OCI-LY7 (cell line): ENCODE results near the gene CTDNEP1. TPM values are rescaled to one million over a fixed set of nuclear protein-coding genes. Genes with fewer than 3 reads are reported as not detected.

Experiments
- BruUV-seq: library from RNA; stranded (reverse); fragments of 400-500 nt; replicated peaks from 2 replicates; lab custom pipeline; 2021; lab: Mats Ljungman, UMichigan
- CTCF ChIA-PET: fragments of 300-600 bp; sonication (Branson Sonifier 250); formaldehyde crosslinking; loops from one replicate; lab custom pipeline; 2022; ENCODE audit warnings: antibody characterized with exemption; ENCODE audit not compliant: unreplicated experiment; lab: Charles Lee
- POLR2A ChIA-PET: fragments of 300-600 bp; sonication (Branson Sonifier 250); formaldehyde crosslinking; loops from one replicate; lab custom pipeline; 2022; ENCODE audit warnings: antibody characterized with exemption; lab: Charles Lee
- DNase-seq: peaks from one replicate; pipeline ENCODE4 v3.0.0-alpha.2; 2015; ENCODE audit warnings: low spot score
- H2AFZ ChIP-seq: fragments of 200-600 bp; sonication (generic), shearing (Covaris generic); 2 replicates; pipeline ENCODE4 v1.6.1; 2014; ENCODE audit warnings: mild to moderate bottlenecking, antibody characterized with exemption, low read length, moderate library complexity
- H3K27ac ChIP-seq: fragments of 200-600 bp; sonication (generic); 2 replicates; pipeline ENCODE4 v1.5.1; 2014; ENCODE audit warnings: mixed run types, low read depth, mild to moderate bottlenecking, moderate library complexity, low read length, inconsistent platforms; ENCODE audit not compliant: poor library complexity, severe bottlenecking
- H3K36me3 ChIP-seq: fragments of 200-600 bp; sonication (generic); 2 replicates; pipeline ENCODE4 v1.6.1; 2014; ENCODE audit warnings: mild to moderate bottlenecking, antibody characterized with exemption, low read length, moderate library complexity, mixed read lengths; ENCODE audit not compliant: insufficient read depth
- H3K4me1 ChIP-seq: fragments of 200-600 bp; sonication (generic); 2 replicates; pipeline ENCODE4 v1.5.1; 2014; ENCODE audit warnings: mild to moderate bottlenecking, low read length; ENCODE audit not compliant: insufficient read depth, poor library complexity, severe bottlenecking
- H3K4me2 ChIP-seq: fragments of 200-600 bp; sonication (generic); 2 replicates; pipeline ENCODE4 v1.6.1; 2014; ENCODE audit warnings: mild to moderate bottlenecking, low read length
- H3K4me3 ChIP-seq: fragments of 200-600 bp; sonication (generic); 2 replicates; pipeline ENCODE4 v1.5.1; 2014; ENCODE audit warnings: mild to moderate bottlenecking, low read depth, low read length; ENCODE audit not compliant: poor library complexity, severe bottlenecking
- H3K79me2 ChIP-seq: fragments of 200-600 bp; sonication (generic); 2 replicates; pipeline ENCODE4 v1.6.1; 2016; ENCODE audit warnings: low read depth, mild to moderate bottlenecking, low read length, moderate library complexity, mixed read lengths; ENCODE audit not compliant: insufficient read depth
- H3K9me2 ChIP-seq: fragments of 200-600 bp; sonication (generic); 2 replicates; pipeline ENCODE4 v1.6.1; 2016; ENCODE audit warnings: mild to moderate bottlenecking, low read length, mixed read lengths; ENCODE audit not compliant: insufficient read depth
- H3K9me3 ChIP-seq: fragments of 200-600 bp; sonication (generic); 2 replicates; pipeline ENCODE4 v1.6.1; 2014; ENCODE audit warnings: mild to moderate bottlenecking, mixed run types, low read length, mixed read lengths
- H4K20me1 ChIP-seq: fragments of 200-600 bp; sonication (generic); 2 replicates; pipeline ENCODE4 v1.6.1; 2014; ENCODE audit warnings: mild to moderate bottlenecking, antibody characterized with exemption, low read length, moderate library complexity, mixed read lengths; ENCODE audit not compliant: insufficient read depth
- EZH2phosphoT487 ChIP-seq: fragments of 200-600 bp; sonication (generic); IDR thresholded peaks from 2 replicates; pipeline ENCODE4 v1.6.1; 2018; ENCODE audit warnings: low read depth, borderline replicate concordance, mild to moderate bottlenecking, mixed run types, antibody characterized with exemption, low read length, moderate library complexity, mixed read lengths
- intact Hi-C: fragments of 100-400 bp; cut with micrococcal nuclease; formaldehyde crosslinking; loops from one replicate; pipeline ENCODE4 v1.10.0; 2022; ENCODE audit not compliant: unreplicated experiment
- total RNA-seq, 2 experiments: library from RNA; depleted of rRNA in 1 of 2; stranded (reverse); fragments of >200 nt in 1 of 2; shearing (Covaris generic) in 1 of 2; gene quantifications; 2 replicates each; pipeline ENCODE4 v1.2.3, GENCODE V29; 2014 to 2022
- TF ChIP-seq, protein P1 (sequence below): fragments of 200-600 bp; sonication (generic); conservative IDR thresholded peaks from 2 replicates; pipeline ENCODE4 v1.5.1; 2014; ENCODE audit warnings: mild to moderate bottlenecking, antibody characterized with exemption, low read length, moderate library complexity, mixed read lengths

CTDNEP1 gene
- total RNA-seq, 2 experiments from 2014 or later: 52.1 to 173 TPM

DNA sequence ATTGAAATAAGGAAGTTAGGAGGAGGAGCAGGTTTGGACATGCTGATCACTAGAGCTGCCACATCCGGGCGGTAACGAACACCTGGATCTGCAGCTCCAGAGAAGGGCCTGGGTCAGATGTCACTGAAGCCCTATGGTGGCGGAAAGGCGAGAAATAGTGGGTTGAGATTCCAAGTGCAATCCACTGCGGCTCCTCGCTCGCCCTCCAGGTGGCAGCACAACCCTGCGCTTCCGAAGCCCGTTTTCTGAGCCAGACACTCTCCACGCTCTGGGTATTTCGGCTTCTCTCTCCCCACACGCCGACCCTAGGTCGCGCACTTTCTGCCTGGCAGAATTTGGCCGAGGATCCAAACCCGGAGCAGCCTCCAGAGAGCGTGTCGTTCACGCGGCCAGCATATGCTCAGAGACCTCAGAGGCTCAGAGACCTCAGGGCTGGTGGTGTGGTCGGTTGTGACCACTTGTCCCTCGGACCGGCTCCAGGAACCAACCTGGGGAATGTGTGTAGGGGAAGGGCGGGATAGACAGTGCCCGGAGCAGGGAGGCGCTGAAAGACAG lies 29.1 kb upstream of the CTDNEP1 start:
- no TSS peak for BruUV-seq
- Histone ChIP-seq H3K9me2 (no peaks in the 10 kb centered on the region), H3K4me3 (peak overlapping the region; percentile 59), H3K79me2 (no peaks in the 10 kb centered on the region), H3K9me3 (no peaks in the 10 kb centered on the region), H3K36me3 (no peaks in the 10 kb centered on the region), H3K4me1 (peaks cover 32% of the 10 kb centered on the region), H4K20me1 (no peaks in the 10 kb centered on the region), H2AFZ (peak overlapping the region; percentile 85; the same call in 1 of the 2 replicates), H3K4me2 (peak overlapping the region; percentile 88), H3K27ac (peak overlapping the region; percentile 57)
- DNase-seq: peak; percentile 92
- POLR2A ChIA-PET: interaction anchor here (0.6 to 1.3 kb wide), 3 partner anchors 11 to 24 kb away, joined by 3 to 5 read pairs (median 3); no protein-coding TSS in a partner anchor
- intact Hi-C loops: loop anchor here (1.0 to 2.0 kb wide), 5 partner anchors 16 to 235 kb away; partner anchors contain the start of genes ACAP1, KCTD11 and TMEM102
- TF ChIP-seq EZH2phosphoT487: no peak
- TF ChIP-seq, protein P1, sequence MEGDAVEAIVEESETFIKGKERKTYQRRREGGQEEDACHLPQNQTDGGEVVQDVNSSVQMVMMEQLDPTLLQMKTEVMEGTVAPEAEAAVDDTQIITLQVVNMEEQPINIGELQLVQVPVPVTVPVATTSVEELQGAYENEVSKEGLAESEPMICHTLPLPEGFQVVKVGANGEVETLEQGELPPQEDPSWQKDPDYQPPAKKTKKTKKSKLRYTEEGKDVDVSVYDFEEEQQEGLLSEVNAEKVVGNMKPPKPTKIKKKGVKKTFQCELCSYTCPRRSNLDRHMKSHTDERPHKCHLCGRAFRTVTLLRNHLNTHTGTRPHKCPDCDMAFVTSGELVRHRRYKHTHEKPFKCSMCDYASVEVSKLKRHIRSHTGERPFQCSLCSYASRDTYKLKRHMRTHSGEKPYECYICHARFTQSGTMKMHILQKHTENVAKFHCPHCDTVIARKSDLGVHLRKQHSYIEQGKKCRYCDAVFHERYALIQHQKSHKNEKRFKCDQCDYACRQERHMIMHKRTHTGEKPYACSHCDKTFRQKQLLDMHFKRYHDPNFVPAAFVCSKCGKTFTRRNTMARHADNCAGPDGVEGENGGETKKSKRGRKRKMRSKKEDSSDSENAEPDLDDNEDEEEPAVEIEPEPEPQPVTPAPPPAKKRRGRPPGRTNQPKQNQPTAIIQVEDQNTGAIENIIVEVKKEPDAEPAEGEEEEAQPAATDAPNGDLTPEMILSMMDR: peak; percentile 96
- CTCF ChIA-PET: interaction anchor here (0.5 to 1.0 kb wide), 3 partner anchors 16 to 203 kb away, joined by 3 to 4 read pairs (median 4); partner anchors contain the start of gene POLR2A

DNA sequence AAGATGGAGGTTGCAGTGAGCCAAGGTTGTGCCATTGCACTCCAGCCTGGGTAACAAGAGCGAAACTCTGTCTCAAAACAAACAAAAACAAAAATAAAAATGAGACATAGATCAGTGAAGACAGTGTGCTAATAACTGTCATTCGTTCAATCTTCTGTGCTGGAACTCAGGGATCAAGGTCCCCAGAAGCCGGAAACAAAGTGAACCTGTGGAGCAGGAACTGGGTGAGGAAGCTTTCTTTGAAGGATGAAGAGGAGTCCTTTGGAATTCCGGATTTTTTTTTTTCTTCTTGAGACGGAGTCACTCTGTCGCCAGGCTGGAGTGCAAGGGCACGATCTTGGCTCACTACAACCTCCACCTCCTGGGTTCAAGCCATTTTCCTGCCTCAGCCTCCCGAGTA lies 27.9 kb upstream of the CTDNEP1 start:
- no TSS peak for BruUV-seq
- TF ChIP-seq EZH2phosphoT487: no peak
- TF ChIP-seq, protein P1: no peak
- H3K79me2 ChIP-seq: no peaks in the 10 kb centered on the region
- intact Hi-C loops: no loop called here
- POLR2A ChIA-PET: no interaction called here
- no peak overlapping the region for H2AFZ ChIP-seq
- no peak overlapping the region for H3K4me2 ChIP-seq
- no peaks in the 10 kb centered on the region for H3K36me3 ChIP-seq
- H4K20me1 ChIP-seq: no peaks in the 10 kb centered on the region
- H3K4me3 ChIP-seq: no peak overlapping the region
- no peak for DNase-seq
- H3K27ac ChIP-seq: no peak overlapping the region
- H3K9me2 ChIP-seq: no peaks in the 10 kb centered on the region
- H3K9me3 ChIP-seq: no peaks in the 10 kb centered on the region
- H3K4me1 ChIP-seq: peaks cover 32% of the 10 kb centered on the region
- CTCF ChIA-PET: no interaction called here

DNA sequence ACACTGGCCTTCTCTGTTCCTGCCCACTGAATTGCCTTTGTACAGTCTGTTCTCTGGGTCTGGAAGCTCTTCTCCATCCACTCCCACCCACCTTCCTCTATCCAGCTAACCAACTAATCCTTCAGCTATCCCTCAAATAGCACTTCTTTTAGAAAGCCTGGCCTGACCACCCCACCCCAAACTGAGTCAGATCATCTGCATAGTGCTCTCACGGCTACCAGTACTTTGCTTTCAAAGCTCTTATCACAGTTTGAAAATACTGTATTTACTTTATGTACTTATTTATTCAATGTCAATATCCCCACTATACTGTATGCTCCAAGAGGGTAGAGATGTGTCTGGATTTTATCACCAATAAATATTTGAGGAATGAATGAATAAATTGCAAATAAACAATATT lies 15.2 kb upstream of the CTDNEP1 start:
- H3K27ac ChIP-seq: no peak overlapping the region
- H3K4me1 ChIP-seq: peaks cover 17% of the 10 kb centered on the region
- no peaks in the 10 kb centered on the region for H3K9me3 ChIP-seq
- H2AFZ ChIP-seq: no peak overlapping the region
- ChIA-PET CTCF (no interaction called here), POLR2A (interaction anchor here (0.7 to 1.2 kb wide), 2 partner anchors 30 to 94 kb away, joined by 3 to 4 read pairs; no protein-coding TSS in a partner anchor)
- H3K4me2 ChIP-seq: no peak overlapping the region
- BruUV-seq: no TSS peak
- no peaks in the 10 kb centered on the region for H3K9me2 ChIP-seq
- no peak for DNase-seq
- no peak for TF ChIP-seq EZH2phosphoT487
- TF ChIP-seq, protein P1: no peak
- H3K4me3 ChIP-seq: no peak overlapping the region
- H4K20me1 ChIP-seq: no peaks in the 10 kb centered on the region
- intact Hi-C loops: no loop called here
- H3K36me3 ChIP-seq: no peaks in the 10 kb centered on the region
- no peaks in the 10 kb centered on the region for H3K79me2 ChIP-seq
